ENCODE measurements around the gene ZNF14.

- no peak for TF ChIP-seq EZH2phosphoT487 (IDR thresholded peaks at IDR 0.05)
- no peak for TF ChIP-seq CTCF (IDR thresholded peaks at IDR 0.05)
Observed at GRCh38 chr19:19697589-19697988, 35.3 kb downstream of the ZNF14 start.
